A204.1 (cell line): ENCODE measurements around the gene NUDT14.

Source experiments
- FAIRE-seq: peaks from 2 replicates; lab custom pipeline; 2012; peaks lifted over from hg19 to GRCh38; lab: Jason Lieb, UNC

NUDT14 gene

DNA sequence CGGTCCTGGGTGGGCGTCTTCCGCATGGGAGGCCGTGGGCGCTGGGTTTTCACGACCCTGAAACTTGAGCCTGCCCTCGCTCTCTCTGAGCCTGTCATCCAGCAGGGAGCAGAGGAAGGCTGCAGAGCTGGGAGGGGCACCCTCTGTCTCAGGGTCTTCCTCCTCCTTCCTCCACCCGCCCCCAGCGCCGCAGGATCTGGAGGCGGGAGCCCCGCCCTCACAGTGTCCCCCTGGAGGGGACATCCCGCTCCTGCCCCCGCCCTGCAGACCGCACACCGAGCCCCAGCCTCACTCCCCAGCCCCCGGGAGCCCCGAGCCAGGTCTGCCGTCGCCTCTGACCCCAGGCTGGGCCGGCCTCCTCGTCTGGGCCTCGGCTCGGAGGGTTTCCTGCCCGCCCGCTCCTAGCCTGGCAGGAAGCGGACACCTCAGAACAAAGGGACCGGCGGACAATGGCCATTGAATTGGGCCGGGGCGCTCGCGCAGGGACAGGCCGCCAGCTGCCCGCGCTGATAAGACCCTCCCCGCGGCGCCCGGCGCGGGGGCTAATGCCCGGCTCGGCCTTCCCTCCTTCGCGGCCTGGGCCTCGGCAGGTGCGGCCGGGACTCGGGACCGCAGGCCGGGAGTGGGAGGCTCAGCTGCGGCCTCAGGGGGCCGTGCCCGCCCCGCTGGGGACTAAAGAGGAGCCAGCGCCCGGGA is 15.3 kb upstream of the NUDT14 start:
- no peak for FAIRE-seq

DNA sequence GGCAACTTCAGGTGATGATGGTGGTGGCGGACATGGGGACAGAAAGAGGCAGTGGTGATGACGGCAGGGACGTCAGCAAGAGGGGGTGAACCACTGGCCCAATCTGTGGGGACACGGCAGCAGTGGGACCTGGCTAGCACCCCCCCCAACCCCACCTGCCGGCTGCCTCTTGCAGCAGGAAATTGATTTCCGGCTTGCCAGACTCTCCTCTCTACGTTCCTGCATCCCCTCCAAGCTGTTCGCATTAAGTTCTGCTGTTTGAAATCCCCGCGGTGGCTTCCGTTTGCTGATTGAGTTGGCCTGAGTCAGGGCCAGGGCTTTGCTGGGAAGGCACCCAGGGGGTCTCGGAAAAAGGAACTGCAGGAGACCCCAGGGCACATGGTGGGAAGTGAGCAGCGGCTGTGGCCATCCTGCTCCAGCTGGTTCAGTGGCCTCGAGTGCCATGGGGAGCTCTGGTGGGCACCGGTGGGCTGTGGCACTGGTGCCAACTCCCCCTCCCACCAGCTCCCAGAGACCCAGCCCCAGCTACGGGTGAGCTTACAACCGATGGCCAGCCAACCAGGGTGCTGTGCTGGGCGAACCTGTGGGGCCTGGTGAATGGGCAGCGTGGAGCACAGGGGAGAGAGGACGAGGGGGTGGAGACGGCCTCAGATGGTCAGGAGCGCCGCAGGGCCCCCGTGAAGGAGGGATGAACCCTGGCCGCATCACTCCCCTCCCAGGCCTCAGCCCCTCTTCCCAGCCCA is 14.6 kb upstream of the NUDT14 start:
- no peak for FAIRE-seq

DNA sequence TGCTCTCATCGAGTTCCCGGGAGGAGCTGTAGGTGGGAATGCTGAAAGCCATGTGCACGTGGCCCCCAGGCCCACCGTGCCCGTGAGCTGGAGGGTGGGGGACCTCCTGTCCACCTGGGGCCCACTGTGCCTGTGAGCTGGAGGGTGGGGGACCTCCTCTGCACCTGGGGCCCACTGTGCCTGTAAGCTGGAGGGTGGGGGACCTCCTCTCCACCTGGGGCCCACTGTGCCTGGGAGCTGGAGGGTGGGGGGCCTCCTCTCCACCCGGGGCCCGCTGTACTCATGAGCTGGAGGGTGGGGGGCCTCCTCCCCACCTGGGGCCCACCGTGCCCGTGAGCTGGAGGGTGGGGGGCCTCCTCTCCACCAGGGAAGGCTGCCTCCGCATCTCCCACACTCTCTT is 13.9 kb upstream of the NUDT14 start:
- FAIRE-seq = no peak

DNA sequence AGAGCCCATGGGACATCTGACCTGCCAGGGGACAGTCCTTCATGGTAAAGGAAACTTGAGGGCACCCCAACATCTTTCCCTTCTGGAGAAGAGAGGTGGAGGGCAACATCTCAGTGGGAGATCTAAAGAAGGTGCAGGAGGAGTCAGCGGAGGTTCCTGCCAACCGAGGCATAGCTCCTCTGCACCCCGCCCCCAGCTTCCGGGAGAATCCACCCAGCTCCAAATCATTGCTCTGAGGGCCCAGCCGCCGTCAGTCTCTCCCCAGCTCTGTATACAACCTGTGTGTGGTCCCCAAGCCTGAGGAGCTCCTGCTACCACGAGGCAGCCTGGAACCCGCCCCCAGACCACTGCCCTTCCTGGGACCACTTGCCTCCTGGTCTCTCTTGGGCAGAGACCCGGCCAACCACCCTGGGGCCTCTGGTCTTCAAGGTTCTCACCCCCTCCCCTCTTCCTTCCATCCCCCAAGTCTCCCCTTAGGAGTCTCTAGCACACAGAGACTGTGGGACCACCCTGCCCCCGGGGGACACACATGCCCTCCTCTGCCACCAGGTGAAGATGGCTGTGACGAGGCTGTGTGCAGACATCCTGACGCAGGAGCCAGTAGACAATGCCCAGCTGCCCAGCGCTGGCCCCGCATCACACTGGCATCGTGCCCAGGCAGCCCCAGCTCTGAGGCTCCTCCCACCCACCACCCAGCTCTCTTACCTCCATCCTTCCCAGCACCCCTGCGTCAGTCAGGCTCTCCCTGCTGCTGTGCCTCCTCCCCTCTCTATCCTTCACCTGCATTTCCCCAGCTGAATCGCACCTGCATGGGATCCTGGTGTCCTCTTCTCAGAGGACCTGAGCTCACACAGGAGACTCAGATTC is 13.0 kb upstream of the NUDT14 start:
- FAIRE-seq = no peak

DNA sequence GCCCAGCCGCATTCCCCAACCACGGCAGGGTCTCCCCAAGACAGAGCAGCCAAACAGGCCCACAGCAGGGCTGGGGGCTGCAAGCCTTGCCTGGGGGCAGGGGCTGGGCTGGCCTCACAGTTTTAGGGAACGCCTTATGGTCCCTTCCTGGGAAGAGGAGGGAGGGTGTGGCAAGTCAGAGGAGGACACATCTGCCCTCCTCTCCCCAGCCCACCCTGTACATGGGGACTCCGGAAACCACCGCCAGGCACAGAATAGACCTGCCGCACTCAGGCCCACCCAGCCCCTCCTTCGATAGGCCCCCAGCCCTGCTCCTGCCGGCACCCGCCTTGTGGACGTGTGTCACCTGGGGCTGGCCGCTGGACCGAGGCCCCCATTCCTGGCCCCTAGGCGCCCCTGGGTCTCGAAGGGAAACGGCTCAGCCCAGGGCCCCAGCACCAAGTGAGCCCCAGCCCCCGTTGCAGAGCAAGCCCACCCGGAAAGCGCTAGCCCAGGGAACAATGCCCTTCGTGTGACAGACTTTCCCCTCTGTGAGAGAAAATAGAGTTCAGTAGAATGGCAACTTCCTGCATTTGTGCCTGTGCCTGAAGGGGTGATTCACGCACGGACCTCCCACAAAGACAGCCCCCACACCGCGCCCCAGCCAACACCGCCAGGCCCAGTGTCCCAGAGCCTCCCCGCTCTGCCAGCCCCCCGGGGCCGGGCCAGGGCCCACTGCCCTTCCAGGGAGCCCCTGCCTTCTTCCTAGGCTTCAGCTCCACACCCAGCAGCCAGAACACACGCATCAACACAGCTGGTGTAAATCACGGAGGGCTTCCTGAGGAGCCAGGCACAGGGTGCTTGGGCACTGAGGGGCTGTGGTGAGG is 12.0 kb upstream of the NUDT14 start:
- no peak for FAIRE-seq

DNA sequence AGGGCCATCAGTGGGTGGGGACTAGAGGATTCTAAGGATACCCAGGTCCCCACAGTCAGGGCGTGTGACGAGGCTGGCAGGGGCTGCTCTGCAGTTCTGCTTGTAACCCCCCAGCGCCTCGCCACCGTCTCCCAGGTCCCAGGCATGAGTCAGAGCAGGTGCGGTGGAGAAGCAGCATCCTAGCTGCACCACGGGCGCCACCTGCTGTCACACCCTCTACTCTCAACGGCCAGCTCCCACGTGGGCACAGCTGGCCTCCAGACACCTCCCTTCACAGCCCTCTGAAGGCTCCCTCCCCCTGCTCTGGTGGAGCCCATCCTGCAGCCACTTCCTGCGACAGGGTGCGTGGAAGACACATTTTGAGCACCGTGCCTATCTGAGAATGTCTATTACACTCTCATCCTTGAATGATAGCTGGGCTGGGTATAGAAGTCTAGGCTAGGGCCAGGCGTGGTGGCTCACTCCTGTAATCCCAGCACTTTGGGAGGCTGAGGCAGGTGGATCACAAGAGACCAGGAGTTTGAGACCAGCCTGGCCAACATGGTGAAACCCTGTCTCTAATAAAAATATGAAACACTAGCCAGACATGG is 6.9 kb upstream of the NUDT14 start:
- no peak for FAIRE-seq

DNA sequence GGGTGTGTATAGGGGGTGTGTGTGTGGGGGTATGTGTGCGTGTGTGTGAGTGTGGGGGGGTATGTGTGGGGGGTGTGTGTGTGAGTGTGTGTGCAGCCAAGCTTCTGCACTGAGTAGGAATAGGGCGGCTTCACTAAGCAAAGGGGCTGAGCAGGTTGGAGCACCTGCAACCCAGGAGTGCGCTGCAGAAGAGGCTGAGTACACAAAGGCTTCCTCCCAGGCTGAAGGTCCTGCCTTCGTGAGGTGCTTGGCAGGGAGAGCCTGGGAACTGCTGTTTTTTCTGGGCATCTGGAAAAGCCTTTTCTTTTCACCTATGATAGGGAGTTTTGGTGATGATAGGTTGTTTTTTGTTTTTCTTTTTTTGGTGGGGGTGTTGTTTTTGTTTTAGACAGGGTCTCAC is 6.0 kb upstream of the NUDT14 start:
- no peak for FAIRE-seq

DNA sequence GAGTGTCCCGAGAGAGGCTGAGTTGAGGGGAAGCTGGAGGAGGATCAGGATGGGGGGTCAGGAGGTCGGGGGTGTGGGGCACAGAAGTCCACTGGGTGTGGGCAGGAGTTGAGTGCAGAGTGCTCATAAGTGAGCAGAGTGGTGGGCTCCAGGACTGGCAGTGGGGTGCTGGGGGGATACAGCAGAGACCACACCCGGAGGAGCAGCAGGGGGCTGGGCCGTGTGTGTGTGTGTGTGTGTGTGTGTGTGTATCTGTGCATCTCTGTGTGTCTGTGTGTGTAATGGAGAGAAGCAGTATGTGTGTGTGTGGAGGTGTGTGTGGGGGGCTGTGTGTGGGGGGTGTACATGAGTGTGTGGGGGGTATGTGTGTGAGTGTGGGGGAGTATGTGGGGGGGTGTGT is 4.9 kb upstream of the NUDT14 start:
- FAIRE-seq = no peak

DNA sequence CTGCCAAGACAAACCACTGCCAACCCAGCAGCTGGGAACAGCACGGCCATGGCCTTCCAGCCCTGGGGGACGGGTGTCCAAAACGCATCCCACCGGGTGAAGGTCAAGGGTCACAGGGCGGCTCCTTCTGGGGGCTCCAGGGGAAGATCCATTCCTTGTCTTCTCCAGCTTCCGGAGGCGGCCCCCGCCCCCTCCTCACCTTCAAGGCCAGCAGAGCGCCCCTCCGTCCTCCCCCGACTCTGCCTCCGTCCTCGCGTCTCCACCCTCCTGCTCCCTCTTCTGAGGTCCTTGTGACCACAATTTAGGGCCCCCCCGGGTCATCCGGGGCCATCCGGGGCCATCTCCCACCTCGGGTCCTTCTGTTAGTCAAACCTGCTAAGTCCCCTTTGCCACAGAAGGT is 3.9 kb upstream of the NUDT14 start:
- FAIRE-seq = no peak

DNA sequence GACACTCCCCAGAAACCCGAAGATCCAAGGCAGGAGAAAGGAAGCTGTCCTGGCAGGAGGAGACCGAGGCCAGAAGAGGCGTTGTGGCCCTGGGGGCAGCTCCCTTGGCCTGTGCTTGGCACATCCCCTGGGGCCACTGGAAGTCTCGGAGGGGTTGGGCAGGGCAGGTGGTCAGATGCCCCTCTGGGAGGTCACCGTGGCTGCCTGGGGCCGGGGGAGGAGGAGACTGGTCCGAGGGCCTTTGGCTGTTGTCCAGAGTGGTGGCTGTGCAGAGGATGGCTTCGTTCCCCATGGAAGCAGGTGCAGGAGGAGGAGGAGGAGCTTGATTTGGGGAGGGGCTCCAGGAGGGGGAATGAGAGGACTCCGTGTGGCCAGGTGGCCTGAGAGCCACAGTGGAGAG is 3.3 kb upstream of the NUDT14 start:
- no peak for FAIRE-seq

DNA sequence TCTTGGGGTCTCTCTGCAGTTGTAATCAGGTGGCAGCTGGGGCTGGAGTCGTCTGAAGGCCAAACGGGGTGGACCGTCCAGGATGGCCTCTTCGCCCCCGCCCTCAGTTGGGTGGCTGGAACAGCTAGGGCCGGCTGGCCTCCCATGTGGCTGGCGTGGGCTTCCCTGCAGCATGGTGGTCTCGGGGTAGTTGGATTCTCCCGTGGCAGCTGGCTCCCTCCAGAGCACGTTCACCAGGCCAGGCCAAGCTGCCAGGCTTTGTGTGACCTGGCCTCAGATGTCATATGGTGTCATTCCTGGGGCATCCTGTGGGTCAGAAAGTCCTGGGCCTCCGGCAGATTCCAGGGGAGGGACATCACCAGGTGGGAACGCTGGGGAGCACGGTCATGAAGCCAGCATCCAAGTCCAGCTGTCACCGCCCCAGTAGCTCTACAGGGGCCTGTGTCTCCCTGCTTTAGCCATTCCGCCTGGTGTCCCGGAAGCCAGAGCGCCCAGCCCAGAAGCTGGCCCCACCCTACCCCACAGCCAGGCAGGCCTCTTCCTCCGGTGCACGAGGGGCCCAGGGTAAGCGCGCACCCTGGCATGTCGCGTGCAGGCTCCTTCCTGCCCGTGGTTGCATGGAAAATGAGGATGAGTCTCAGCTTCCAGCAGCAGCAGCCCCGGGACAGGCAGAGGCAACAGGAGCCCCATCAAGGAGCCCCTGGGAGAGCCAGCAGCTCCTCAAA is 1.3 kb upstream of the NUDT14 start:
- FAIRE-seq = no peak

DNA sequence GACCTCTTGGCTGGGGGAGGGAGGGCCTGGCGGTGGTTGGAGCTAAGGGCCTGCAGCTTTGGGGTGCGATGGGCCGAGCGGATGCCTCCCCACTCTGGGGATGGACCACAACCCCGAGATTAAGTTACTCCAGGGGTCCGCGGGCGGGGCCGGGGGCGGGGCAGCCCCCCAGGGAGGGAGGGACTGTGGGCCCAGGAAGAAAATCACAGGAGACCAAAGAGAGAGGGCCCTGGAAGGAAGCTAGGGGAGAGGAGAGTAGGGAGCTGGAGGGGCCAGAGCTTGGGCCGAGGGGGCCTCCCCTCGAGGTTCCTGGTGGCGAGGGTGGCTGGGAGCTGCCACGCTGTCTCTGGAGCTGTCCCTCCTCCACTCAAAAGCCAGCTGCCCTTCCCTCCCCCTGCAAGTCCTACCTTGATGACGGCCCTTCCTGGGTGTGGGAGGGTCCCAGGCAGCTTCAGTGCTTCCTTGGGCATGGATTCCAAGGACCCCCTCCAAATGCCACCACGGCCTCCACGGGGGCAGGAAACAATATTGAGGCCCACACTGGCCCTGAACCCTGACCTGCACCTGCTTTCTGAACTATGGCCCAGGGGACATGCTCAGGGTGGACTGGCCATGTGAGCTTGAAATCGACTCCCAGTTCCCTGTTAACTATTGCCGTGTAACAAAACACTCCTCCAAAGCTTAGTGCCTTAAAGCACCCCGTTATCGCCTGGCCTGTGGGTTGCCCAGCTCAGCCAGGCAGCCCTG is 610 bp upstream of the NUDT14 start:
- no peak for FAIRE-seq

DNA sequence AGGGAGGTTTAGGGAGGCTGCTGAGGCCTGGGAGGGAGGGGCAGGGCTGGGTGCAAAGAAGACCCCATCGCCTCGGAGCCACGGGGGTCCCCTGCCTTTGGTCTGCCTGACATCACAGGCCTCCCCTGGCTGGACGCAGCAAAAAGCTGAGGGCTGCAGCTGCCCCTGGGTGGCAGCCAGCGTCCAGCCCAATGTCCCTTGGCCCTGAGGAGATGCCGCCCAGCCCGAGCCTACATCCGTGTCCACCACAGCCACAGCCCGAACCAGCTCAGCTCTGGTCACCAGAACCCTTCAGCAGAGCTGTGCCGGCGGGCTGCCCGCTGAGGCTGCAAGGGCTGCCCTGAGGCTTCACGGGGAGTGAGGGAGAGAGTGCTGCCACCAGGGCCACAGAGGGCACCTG is 1.9 kb downstream of the NUDT14 start:
- FAIRE-seq = no peak

DNA sequence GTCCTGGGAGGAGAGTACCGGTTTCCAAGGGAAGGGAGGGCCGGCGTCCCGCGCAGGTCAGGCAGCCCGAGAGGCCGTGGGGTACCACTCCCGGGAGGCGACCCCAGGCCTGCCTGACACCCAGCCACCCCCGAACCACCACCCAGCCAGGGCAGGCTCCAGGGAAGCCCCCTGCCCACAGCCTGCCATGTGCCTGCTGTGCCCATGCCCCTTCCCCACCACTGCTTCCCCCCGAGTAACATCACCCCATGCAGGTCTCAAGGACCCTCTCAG is 2.3 kb downstream of the NUDT14 start:
- no peak for FAIRE-seq

DNA sequence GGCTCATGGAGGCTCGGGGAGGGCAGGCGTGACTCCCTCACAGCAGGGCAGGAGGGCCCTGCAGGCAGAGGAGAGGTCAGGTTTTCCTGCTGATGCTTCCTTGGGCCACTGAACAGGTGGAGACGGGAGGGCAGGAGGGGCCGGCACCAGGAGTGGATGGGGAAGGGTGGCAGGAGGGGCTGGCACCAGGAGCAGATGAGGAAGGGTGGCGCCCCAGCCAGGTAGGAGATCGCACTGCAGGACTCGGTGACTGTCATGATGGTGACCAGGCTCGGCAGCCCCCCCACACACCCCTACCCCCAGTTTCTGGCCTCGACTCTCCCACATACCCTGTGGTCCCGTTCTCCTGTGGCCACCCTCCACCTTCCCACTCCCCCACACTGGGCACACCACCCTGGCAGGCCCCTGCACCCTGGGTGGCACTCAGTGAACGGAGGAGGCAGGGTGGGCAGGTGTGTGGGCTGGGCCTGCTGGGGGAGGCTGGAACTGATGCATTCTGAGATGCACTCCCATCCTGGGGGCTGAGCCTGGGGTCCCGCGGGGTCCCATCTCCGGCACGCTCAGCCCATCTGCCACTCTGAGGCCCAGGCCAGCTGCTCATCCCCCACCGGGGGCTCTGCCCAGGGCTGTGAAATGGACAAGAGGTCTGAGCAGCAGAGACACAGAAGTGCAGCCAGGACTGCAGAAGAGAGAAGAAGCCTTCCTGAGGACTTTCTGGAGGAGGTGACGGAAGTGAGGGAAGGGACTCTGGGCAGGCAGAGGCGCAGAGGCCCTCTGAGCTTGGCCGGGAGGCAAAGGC is 2.8 kb downstream of the NUDT14 start:
- no peak for FAIRE-seq

DNA sequence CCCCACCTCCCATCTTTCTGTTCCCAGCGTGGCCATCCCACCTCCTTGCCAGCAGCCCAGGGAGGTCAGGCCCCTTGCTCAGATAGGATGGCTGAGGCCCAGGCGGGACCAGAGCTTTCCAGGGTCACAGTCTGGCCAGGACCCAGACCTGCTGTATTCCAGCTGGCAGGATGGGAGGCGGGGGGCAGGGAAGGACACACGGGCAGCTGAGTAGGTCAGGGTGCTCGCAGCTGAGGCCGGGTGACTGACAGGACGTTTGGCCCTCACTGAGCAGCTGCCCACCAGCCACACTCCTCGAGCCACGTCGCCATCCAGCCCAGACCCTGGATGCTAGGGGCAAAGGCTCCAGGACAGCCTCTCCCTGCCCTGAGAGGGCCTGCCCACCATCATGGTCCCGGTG is 4.0 kb downstream of the NUDT14 start:
- no peak for FAIRE-seq

DNA sequence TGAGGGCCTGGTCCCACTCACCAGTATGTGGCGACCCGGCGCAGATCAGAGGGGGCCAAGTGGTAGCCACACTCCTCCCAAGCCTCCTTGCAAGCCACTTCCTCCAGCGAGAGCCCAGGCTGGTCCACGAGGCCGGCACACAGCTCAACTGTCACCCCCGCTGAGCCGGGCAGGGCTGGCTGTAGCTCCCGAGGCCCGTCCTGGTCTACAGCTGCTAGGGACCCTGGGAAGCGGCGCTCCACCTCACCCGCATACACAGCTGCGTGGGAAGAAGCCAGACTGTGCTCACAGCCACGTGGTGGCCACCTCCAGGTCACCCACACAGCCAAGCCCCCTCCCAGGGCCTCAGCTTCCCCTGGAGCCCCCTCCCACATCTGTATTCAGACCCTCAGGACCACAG is 4.6 kb downstream of the NUDT14 start:
- FAIRE-seq = no peak

DNA sequence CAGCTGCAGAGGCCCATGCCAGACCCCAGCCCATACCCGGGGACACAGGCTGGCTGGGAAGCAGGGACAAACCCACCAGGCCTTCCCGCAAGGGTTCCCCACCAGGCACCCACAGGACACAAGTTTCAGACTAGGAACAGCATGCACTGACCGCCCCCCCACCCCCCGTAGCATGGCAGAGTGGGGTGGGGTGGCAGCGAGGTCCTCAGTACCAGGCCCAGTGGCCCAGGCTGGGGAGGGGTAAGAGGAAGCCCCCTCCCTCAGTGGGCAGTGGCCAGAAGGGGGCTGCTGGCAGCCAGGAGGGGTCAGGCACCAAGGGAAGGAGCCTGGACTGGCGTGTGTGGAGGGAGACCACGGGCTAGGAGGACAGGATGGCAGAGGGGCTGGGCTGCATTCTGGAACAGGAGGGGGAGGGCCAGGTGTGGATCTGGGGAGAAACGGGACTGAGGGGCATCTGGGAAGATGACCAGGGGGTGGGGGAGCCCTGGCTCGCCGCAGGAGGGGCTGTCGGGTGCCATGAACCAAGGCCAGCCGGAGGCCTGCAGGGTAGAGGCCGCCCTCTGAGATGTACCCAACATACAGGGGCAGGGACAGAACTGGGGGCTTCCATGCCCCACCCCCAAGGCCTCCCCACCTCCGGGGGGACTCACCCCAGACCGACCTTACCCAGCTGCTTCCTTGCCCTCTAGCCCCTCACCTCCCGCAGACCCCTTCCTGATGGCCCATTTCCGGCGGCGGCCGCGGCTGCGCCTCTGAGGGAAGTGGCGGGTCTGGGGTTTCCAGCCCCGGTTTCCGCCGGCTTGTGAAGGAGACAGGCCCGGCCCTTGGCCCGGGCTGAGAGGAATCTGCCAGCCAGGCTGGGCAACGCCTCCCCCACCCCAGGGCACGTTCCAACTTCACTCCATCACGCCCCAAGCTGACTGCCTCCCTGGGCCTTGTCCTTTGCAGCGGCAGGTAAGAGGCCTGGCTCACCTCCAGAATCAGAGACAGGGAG is 6.9 kb downstream of the NUDT14 start:
- FAIRE-seq = no peak

DNA sequence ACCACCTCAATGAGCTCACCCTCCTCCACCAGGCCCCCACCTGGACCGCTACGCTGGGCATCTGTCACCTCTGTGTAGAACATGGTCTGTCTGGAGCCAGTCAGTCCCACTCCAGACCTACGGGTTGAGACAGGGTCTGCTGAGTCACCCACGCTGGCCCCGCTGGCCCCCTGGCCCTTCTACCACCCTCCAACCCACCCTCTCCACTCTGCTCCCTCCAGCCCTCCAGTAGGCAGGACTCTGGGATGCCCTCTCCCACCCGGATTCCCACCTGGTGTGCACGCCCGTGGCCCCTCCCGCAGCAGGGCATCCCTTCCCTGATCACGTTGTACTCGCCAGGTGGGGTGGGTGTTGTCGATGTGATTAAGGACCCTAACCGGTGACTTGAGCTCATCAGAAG is 8.0 kb downstream of the NUDT14 start:
- FAIRE-seq = no peak
